SK-N-SH treated with all-trans-retinoic acid at 6 μM for 48 hours (cell line): ENCODE results near the gene PGS1.

Experiments used
- ATAC-seq: fragments of 200-7000 bp; cut with Tn5 transposase; 3 replicates; pipeline ENCODE4 v1.9.1; 2020; ENCODE audit warnings: mild to moderate bottlenecking, moderate library complexity
- ARNTL ChIP-seq: fragments of 450-650 bp; formaldehyde crosslinking; IDR thresholded peaks from 2 replicates; pipeline ENCODE4 v1.5.0; 2020; ENCODE audit warnings: low read depth, mild to moderate bottlenecking, moderate library complexity, borderline replicate concordance
- BACH2 ChIP-seq: fragments of 250-450 bp; sonication (Bioruptor Pico); IDR thresholded peaks from 2 replicates; pipeline ENCODE4 v1.9.0; 2021; ENCODE audit warnings: mild to moderate bottlenecking, borderline replicate concordance
- CREB5 ChIP-seq: fragments of 250-450 bp; sonication (Bioruptor Pico); IDR thresholded peaks from 2 replicates; pipeline ENCODE4 v1.5.1; 2020; ENCODE audit warnings: low read depth, mild to moderate bottlenecking, moderate library complexity
- CSDC2 ChIP-seq: fragments of 250-450 bp; sonication (Bioruptor Pico); IDR thresholded peaks from 2 replicates; pipeline ENCODE4 v1.5.0; 2020; ENCODE audit warnings: mild to moderate bottlenecking, moderate library complexity
- CSRNP3 ChIP-seq: fragments of 250-450 bp; sonication (Bioruptor Pico); IDR thresholded peaks from 2 replicates; pipeline ENCODE4 v1.5.1; 2021; ENCODE audit warnings: mild to moderate bottlenecking, moderate library complexity
- ESRRG ChIP-seq: fragments of 250-450 bp; sonication (Bioruptor Pico); IDR thresholded peaks from 2 replicates; pipeline ENCODE4 v1.6.1; 2021; ENCODE audit warnings: mild to moderate bottlenecking
- GLIS3 ChIP-seq: fragments of 250-450 bp; sonication (Bioruptor Pico); IDR thresholded peaks from 2 replicates; pipeline ENCODE4 v1.5.0; 2020; ENCODE audit warnings: mild to moderate bottlenecking, moderate library complexity
- ISL1 ChIP-seq: fragments of 250-450 bp; sonication (Bioruptor Pico); IDR thresholded peaks from 2 replicates; pipeline ENCODE4 v2.1.2; 2022; ENCODE audit warnings: mild to moderate bottlenecking, moderate library complexity
- OSR1 ChIP-seq: fragments of 250-450 bp; sonication (Bioruptor Pico); IDR thresholded peaks from 2 replicates; pipeline ENCODE4 v1.8.0; 2022; ENCODE audit warnings: moderate library complexity, mild to moderate bottlenecking, inconsistent platforms
- RARB ChIP-seq: fragments of 250-450 bp; sonication (Bioruptor Pico); IDR thresholded peaks from 2 replicates; pipeline ENCODE4 v1.8.0; 2021; ENCODE audit warnings: mild to moderate bottlenecking, moderate library complexity
- SNAI2 ChIP-seq: fragments of 250-450 bp; sonication (Bioruptor Pico); IDR thresholded peaks from 2 replicates; pipeline ENCODE4 v1.5.0; 2020; ENCODE audit warnings: mild to moderate bottlenecking, moderate library complexity
- TCF4 ChIP-seq: fragments of 250-450 bp; sonication (Bioruptor Pico); IDR thresholded peaks from 2 replicates; pipeline ENCODE4 v1.8.0; 2021; ENCODE audit warnings: mild to moderate bottlenecking, moderate library complexity, borderline replicate concordance
- TOX ChIP-seq: fragments of 250-450 bp; sonication (Bioruptor Pico); IDR thresholded peaks from 2 replicates; pipeline ENCODE4 v1.8.0; 2021; ENCODE audit warnings: mild to moderate bottlenecking, moderate library complexity, borderline replicate concordance
- ZC3H10 ChIP-seq: fragments of 250-450 bp; sonication (Bioruptor Pico); IDR thresholded peaks from 2 replicates; pipeline ENCODE4 v1.5.1; 2021; ENCODE audit warnings: mild to moderate bottlenecking, moderate library complexity
- ZFP3 ChIP-seq: fragments of 250-450 bp; sonication (Bioruptor Pico); IDR thresholded peaks from 2 replicates; pipeline ENCODE4 v1.5.0; 2020; ENCODE audit warnings: mild to moderate bottlenecking, moderate library complexity
- ZFP30 ChIP-seq: fragments of 450-650 bp; formaldehyde crosslinking; IDR thresholded peaks from 2 replicates; pipeline ENCODE4 v1.5.0; 2022; ENCODE audit warnings: mild to moderate bottlenecking, moderate library complexity
- ZNF565 ChIP-seq: fragments of 450-650 bp; formaldehyde crosslinking; conservative IDR thresholded peaks from 2 replicates; pipeline ENCODE4 v1.5.0; 2020; ENCODE audit warnings: low read depth, mild to moderate bottlenecking, moderate library complexity
- ZNF70 ChIP-seq: fragments of 450-650 bp; formaldehyde crosslinking; IDR thresholded peaks from 2 replicates; pipeline ENCODE4 v1.5.0; 2020; ENCODE audit warnings: mild to moderate bottlenecking, moderate library complexity
- ZNF8 ChIP-seq: fragments of 450-650 bp; formaldehyde crosslinking; IDR thresholded peaks from 2 replicates; pipeline ENCODE4 v1.5.0; 2020; ENCODE audit warnings: mild to moderate bottlenecking, moderate library complexity
- TF ChIP-seq, protein P1 (sequence below): fragments of 250-450 bp; sonication (Bioruptor Pico); IDR thresholded peaks from 2 replicates; pipeline ENCODE4 v1.5.0; 2020; ENCODE audit warnings: mild to moderate bottlenecking, moderate library complexity
- TF ChIP-seq, protein P2 (sequence below): fragments of 250-450 bp; sonication (Bioruptor Pico); IDR thresholded peaks from 2 replicates; pipeline ENCODE4 v1.8.0; 2020; ENCODE audit warnings: mild to moderate bottlenecking, moderate library complexity, borderline replicate concordance

PGS1 gene

DNA sequence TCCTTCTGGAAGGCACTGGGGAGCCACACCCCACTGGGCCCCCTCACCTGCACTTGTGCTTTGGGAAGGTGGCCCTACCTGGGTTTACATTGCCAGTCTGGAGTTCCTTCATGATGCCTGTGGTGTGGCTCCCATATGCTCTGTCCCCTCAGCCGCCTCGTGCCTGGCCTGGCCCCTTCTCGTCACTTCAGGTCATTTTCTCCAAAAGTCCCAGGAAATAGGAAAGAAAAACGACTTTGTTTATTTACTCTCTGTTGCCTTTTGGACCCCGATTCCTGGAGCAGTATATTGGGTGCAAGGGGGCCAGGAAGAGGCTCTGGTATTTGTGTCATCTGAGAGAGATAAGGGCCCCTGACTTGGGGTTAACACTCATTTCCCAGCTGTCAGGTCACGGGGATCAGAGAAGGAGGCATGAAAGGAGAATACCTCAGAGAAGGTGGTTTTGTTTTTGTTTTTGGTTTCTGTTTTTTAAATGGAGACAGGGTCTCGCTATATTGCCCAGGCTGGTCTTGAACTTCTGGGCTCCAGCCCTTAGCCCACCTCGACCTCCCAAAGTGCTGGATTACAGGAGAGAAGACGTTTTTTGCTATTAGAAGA is 23.3 kb upstream of the PGS1 start:
- TF ChIP-seq CSRNP3, result no peak
- TF ChIP-seq ZC3H10 (CRISPR knock-in tag), result no peak
- TF ChIP-seq CREB5, result no peak
- no peak for TF ChIP-seq ZFP30 (CRISPR knock-in tag)
- no peak for TF ChIP-seq TOX (CRISPR knock-in tag)
- no peak for TF ChIP-seq ZNF70 (CRISPR knock-in tag)
- TF ChIP-seq TCF4 (CRISPR knock-in tag), result no peak
- no peak for TF ChIP-seq RARB
- no peak for ATAC-seq

DNA sequence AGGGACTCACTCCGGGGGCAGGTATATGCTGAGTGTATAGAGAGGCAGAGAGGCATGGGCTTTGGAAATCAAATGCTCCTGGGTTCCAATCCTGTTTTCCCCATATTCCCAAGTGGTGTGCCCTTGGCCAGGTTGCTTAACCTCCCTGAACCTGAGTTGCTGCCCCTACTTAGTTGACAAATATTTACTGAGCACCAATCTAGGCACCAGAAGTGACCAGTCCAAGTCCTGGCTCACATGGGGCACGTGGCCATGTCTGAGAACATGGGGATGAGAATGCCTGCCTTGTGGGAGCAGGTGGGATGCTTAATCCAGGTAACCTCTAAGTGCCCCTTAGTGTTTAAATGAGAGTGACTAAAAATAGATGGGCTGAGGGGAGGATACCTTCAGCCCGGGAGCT is 22.7 kb upstream of the PGS1 start:
- no peak for TF ChIP-seq ISL1 (CRISPR knock-in tag)
- TF ChIP-seq GLIS3, result no peak
- TF ChIP-seq TCF4 (CRISPR knock-in tag), result no peak
- no peak for TF ChIP-seq ZNF565 (CRISPR knock-in tag)
- TF ChIP-seq, protein P1, sequence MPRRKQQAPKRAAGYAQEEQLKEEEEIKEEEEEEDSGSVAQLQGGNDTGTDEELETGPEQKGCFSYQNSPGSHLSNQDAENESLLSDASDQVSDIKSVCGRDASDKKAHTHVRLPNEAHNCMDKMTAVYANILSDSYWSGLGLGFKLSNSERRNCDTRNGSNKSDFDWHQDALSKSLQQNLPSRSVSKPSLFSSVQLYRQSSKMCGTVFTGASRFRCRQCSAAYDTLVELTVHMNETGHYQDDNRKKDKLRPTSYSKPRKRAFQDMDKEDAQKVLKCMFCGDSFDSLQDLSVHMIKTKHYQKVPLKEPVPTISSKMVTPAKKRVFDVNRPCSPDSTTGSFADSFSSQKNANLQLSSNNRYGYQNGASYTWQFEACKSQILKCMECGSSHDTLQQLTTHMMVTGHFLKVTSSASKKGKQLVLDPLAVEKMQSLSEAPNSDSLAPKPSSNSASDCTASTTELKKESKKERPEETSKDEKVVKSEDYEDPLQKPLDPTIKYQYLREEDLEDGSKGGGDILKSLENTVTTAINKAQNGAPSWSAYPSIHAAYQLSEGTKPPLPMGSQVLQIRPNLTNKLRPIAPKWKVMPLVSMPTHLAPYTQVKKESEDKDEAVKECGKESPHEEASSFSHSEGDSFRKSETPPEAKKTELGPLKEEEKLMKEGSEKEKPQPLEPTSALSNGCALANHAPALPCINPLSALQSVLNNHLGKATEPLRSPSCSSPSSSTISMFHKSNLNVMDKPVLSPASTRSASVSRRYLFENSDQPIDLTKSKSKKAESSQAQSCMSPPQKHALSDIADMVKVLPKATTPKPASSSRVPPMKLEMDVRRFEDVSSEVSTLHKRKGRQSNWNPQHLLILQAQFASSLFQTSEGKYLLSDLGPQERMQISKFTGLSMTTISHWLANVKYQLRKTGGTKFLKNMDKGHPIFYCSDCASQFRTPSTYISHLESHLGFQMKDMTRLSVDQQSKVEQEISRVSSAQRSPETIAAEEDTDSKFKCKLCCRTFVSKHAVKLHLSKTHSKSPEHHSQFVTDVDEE (CRISPR knock-in tag), result no peak
- TF ChIP-seq CREB5, result no peak
- TF ChIP-seq CSDC2, result no peak
- TF ChIP-seq ARNTL (CRISPR knock-in tag), result no peak
- TF ChIP-seq OSR1, result no peak
- TF ChIP-seq ZNF8 (CRISPR knock-in tag), result no peak
- TF ChIP-seq ZFP3 (CRISPR knock-in tag), result no peak
- TF ChIP-seq ESRRG (CRISPR knock-in tag), result no peak
- no peak for TF ChIP-seq SNAI2
- no peak for TF ChIP-seq RARB
- TF ChIP-seq ZC3H10 (CRISPR knock-in tag), result no peak
- TF ChIP-seq, protein P2, sequence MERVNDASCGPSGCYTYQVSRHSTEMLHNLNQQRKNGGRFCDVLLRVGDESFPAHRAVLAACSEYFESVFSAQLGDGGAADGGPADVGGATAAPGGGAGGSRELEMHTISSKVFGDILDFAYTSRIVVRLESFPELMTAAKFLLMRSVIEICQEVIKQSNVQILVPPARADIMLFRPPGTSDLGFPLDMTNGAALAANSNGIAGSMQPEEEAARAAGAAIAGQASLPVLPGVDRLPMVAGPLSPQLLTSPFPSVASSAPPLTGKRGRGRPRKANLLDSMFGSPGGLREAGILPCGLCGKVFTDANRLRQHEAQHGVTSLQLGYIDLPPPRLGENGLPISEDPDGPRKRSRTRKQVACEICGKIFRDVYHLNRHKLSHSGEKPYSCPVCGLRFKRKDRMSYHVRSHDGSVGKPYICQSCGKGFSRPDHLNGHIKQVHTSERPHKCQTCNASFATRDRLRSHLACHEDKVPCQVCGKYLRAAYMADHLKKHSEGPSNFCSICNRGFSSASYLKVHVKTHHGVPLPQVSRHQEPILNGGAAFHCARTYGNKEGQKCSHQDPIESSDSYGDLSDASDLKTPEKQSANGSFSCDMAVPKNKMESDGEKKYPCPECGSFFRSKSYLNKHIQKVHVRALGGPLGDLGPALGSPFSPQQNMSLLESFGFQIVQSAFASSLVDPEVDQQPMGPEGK, result no peak
- TF ChIP-seq ZNF70 (CRISPR knock-in tag), result no peak
- TF ChIP-seq ZFP30 (CRISPR knock-in tag), result no peak
- no peak for TF ChIP-seq BACH2 (CRISPR knock-in tag)
- TF ChIP-seq, all 23 proteins: peak for 0

GRCh38 chr17:78356101-78356713 is 22.2 kb upstream of the PGS1 start:
- ATAC-seq, result peak; percentile 7
- TF ChIP-seq TOX (CRISPR knock-in tag) (peak; percentile 67; the same call in 1 of the 2 replicates), ZNF70 (CRISPR knock-in tag) (no peak)

More for the DNA sequence above, 22.7 kb upstream of the PGS1 start:
- no peak for ATAC-seq
